Panc1 (cell line): ENCODE results near the gene PPP1R2. TPM values are rescaled to one million over a fixed set of nuclear protein-coding genes. Genes with fewer than 3 reads are reported as not detected.

ENCODE experiments used
- ATAC-seq: fragments of 200-7000 bp; cut with Tn5 transposase; 2 replicates; pipeline ENCODE4 v1.9.1; 2020; ENCODE audit warnings: mild to moderate bottlenecking, moderate library complexity
- BruUV-seq: library from RNA; stranded (reverse); fragments of 400-500 nt; replicated peaks from 2 replicates; lab custom pipeline; 2021; lab: Mats Ljungman, UMichigan
- CTCF ChIA-PET: fragments of 300-600 bp; sonication (Branson Sonifier 250); formaldehyde crosslinking; loops from one replicate; lab custom pipeline; 2022; ENCODE audit warnings: antibody characterized with exemption; lab: Charles Lee
- POLR2A ChIA-PET: fragments of 300-600 bp; sonication (Branson Sonifier 250); formaldehyde crosslinking; loops from one replicate; lab custom pipeline; 2022; ENCODE audit warnings: antibody characterized with exemption; lab: Charles Lee
- DNase-seq: peaks from one replicate; pipeline ENCODE4 v3.0.0-alpha.2; 2010; ENCODE audit warnings: low read depth, low spot score
- H3K27ac ChIP-seq: 2 replicates; pipeline ENCODE4 v1.5.1; 2011; ENCODE audit warnings: mild to moderate bottlenecking, low read length, inconsistent platforms
- H3K27me3 ChIP-seq: fragments of 200-500 bp; sonication (Bioruptor generic); 2 replicates; pipeline ENCODE4 v1.6.0; 2014; ENCODE audit warnings: low read length, inconsistent platforms; ENCODE audit not compliant: control insufficient read depth, insufficient read depth
- H3K36me3 ChIP-seq: fragments of 200-500 bp; sonication (Bioruptor generic); 2 replicates; pipeline ENCODE4 v1.5.1; 2014; ENCODE audit warnings: inconsistent platforms, mild to moderate bottlenecking, low read length, moderate library complexity; ENCODE audit not compliant: control insufficient read depth, insufficient read depth
- H3K4me1 ChIP-seq: 2 replicates; pipeline ENCODE4 v1.5.1; 2011; ENCODE audit warnings: inconsistent platforms, mild to moderate bottlenecking, low read length, moderate library complexity; ENCODE audit not compliant: control insufficient read depth, insufficient read depth
- H3K4me3 ChIP-seq, 2 experiments: 2 replicates each; pipeline ENCODE4 v1.5.1; 2011 to 2012; ENCODE audit warnings: low read depth in 2 of 2, low read length in 2 of 2, mild to moderate bottlenecking in 2 of 2, inconsistent platforms in 1 of 2, moderate library complexity in 1 of 2
- H3K9me3 ChIP-seq: fragments of 200-500 bp; sonication (Bioruptor generic); 2 replicates; pipeline ENCODE4 v1.5.1; 2014; ENCODE audit warnings: low read depth, mild to moderate bottlenecking, inconsistent platforms, low read length, moderate library complexity; ENCODE audit not compliant: control insufficient read depth, insufficient read depth
- CTCF ChIP-seq: fragments of 450-650 bp; IDR thresholded peaks from 2 replicates; pipeline ENCODE4 v1.5.1; 2017; ENCODE audit warnings: mild to moderate bottlenecking
- POLR2AphosphoS5 ChIP-seq: IDR thresholded peaks from 2 replicates; pipeline ENCODE4 v1.6.1; 2012; ENCODE audit warnings: mild to moderate bottlenecking, low read depth, low read length, moderate library complexity
- REST ChIP-seq, 2 experiments: IDR thresholded peaks; 2 replicates each; pipeline ENCODE4 v1.6.1; 2011 to 2012; ENCODE audit warnings: low read depth in 2 of 2, control low read depth in 1 of 2, low read length in 1 of 2, mild to moderate bottlenecking in 1 of 2, moderate library complexity in 1 of 2; ENCODE audit not compliant: insufficient read depth in 1 of 2
- SIN3A ChIP-seq: IDR thresholded peaks from 2 replicates; pipeline ENCODE4 v1.6.1; 2012; ENCODE audit warnings: low read depth, mild to moderate bottlenecking, low read length, moderate library complexity, borderline replicate concordance; ENCODE audit not compliant: insufficient read depth
- TCF7L2 ChIP-seq: IDR thresholded peaks from 2 replicates; pipeline ENCODE4 v1.6.1; 2011; ENCODE audit warnings: mild to moderate bottlenecking, low read depth, low read length, inconsistent platforms
- in situ Hi-C: cut with HindIII; loops from 2 replicates; pipeline ENCODE4 v1.10.0; 2016; ENCODE audit warnings: low sequenced_read_pairs, low pct_unique_long_range_greater_than_20kb
- intact Hi-C: fragments of 100-400 bp; cut with micrococcal nuclease; formaldehyde crosslinking; loops from one replicate; pipeline ENCODE4 v1.10.0; 2022; ENCODE audit not compliant: unreplicated experiment
- total RNA-seq: library from RNA; stranded (reverse); gene quantifications from one replicate; pipeline ENCODE4 v1.2.1, GENCODE V29; 2021; ENCODE audit not compliant: unreplicated experiment

Gene PPP1R2
- total RNA-seq, 1 experiment from 2014 or later = 60.2 TPM

GRCh38 chr3:195587824-195588223, 44.7 kb upstream of the PPP1R2 start:
- in situ Hi-C loops = no loop called here
- POLR2A ChIA-PET = no interaction called here

DNA sequence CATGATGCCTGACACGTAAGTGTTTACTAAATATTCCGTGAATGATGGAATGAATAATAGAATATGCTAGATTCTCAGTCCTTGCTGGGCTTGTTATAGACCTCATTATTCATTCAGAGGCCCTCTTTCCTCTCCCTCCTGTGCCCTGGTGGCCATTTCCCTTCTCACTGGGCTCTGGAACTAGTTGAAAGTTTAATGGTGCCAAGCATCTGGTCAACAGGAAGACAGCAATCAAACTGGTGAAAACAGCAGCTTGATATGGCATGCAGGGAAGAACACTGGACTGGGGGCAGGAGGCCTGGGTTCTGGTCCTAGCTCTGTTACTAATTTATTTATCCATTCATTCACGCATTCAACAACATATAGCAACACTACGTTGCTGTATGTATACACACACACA, 44.3 kb upstream of the PPP1R2 start:
- Histone ChIP-seq H3K27me3 (no peaks in the 10 kb centered on the region), H3K36me3 (no peaks in the 10 kb centered on the region), H3K4me1 (no peaks in the 10 kb centered on the region), H3K27ac (no peak overlapping the region), H3K9me3 (no peaks in the 10 kb centered on the region), H3K4me3 (no peak overlapping the region)
- POLR2A ChIA-PET = no interaction called here
- intact Hi-C loops (no loop called here), in situ Hi-C loops (no loop called here)
- CTCF ChIA-PET = no interaction called here
- no TSS peak for BruUV-seq
- TF ChIP-seq REST (IDR thresholded peaks at IDR 0.05; ENCODE audit: insufficient read depth in 1 of 2, low read depth in 2 of 2, low read length in 1 of 2) (no peak), TCF7L2 (no peak), CTCF (no peak), POLR2AphosphoS5 (no peak), SIN3A (no peak)
- no peak for ATAC-seq
- DNase-seq = no peak

More at GRCh38 chr3:195587824-195588223, 44.7 kb upstream of the PPP1R2 start:
- ATAC-seq (no peak), DNase-seq (no peak)
- Histone ChIP-seq H3K4me3 (no peak overlapping the region), H3K4me1 (no peaks in the 10 kb centered on the region), H3K36me3 (no peaks in the 10 kb centered on the region), H3K27ac (no peak overlapping the region), H3K9me3 (no peaks in the 10 kb centered on the region), H3K27me3 (no peaks in the 10 kb centered on the region)
- intact Hi-C loops = no loop called here
- no peak for TF ChIP-seq TCF7L2
- no peak for TF ChIP-seq REST (IDR thresholded peaks at IDR 0.05; ENCODE audit: insufficient read depth in 1 of 2, low read depth in 2 of 2, low read length in 1 of 2)
- TF ChIP-seq SIN3A = no peak
- TF ChIP-seq CTCF = no peak
- no peak for TF ChIP-seq POLR2AphosphoS5
- CTCF ChIA-PET = no interaction called here
- no TSS peak for BruUV-seq
